NCI-H1694 (cell line): ENCODE data around the gene WDR70.
"Not testable (repeated sequence)": the region's sequence is repeated elsewhere in the genome, so short reads cannot be mapped to it uniquely, and the experiment has no call there.

Experiments
- DNase-seq: peaks from one replicate; lab custom pipeline; 2025; lab: John Stamatoyannopoulos, UW

Gene WDR70

GRCh38 chr5:37379100-37379628, at the start of gene WDR70:
TSS of gene WDR70 (plus strand) at chr5:37379318. CDS start at chr5:37379368, 50 bp downstream.
- DNase-seq = peak; percentile 88

GRCh38 chr5:37334754-37335153, 44.4 kb upstream of the WDR70 start:
- DNase-seq = not testable (repeated sequence)

GRCh38 chr5:37342741-37343140, 36.4 kb upstream of the WDR70 start:
- DNase-seq = not testable (repeated sequence)

- no peak for DNase-seq
These were observed 24.0 kb upstream of the WDR70 start for GRCh38 chr5:37355161-37355560.

GRCh38 chr5:37370550-37370863, 8.6 kb upstream of the WDR70 start:
- peak; percentile 42 for DNase-seq

- peak; percentile 99 for DNase-seq
These were observed 8.0 kb upstream of the WDR70 start, which contains the start of gene NUP155 for GRCh38 chr5:37370864-37371726. TSS of gene NUP155 (minus strand) at chr5:37371106. CDS start at chr5:37370977, 129 bp downstream.

GRCh38 chr5:37375091-37375490, 4.0 kb upstream of the WDR70 start:
- DNase-seq = no peak

- not testable (repeated sequence) for DNase-seq
These were observed 1.1 kb upstream of the WDR70 start for GRCh38 chr5:37378066-37378465.

GRCh38 chr5:37391591-37391990, 12.5 kb downstream of the WDR70 start:
- no peak for DNase-seq

GRCh38 chr5:37396352-37396751, 17.2 kb downstream of the WDR70 start:
- DNase-seq = no peak

- no peak for DNase-seq
These were observed 21.4 kb downstream of the WDR70 start for GRCh38 chr5:37400501-37400900.

- DNase-seq = no peak
These were observed 33.4 kb downstream of the WDR70 start for GRCh38 chr5:37412515-37412914.

GRCh38 chr5:37415456-37415855, 36.3 kb downstream of the WDR70 start:
- DNase-seq = not testable (repeated sequence)

GRCh38 chr5:37417347-37417746, 38.2 kb downstream of the WDR70 start:
- no peak for DNase-seq

GRCh38 chr5:37424441-37424840, 45.3 kb downstream of the WDR70 start:
- DNase-seq = no peak

GRCh38 chr5:37428044-37428443, 48.9 kb downstream of the WDR70 start:
- DNase-seq = no peak

GRCh38 chr5:37435261-37435660, 56.1 kb downstream of the WDR70 start:
- DNase-seq = no peak

GRCh38 chr5:37436146-37436934, 57.2 kb downstream of the WDR70 start:
- no peak for DNase-seq

- no peak for DNase-seq
These were observed 58.6 kb downstream of the WDR70 start for GRCh38 chr5:37437711-37438110.

GRCh38 chr5:37445783-37446182, 66.7 kb downstream of the WDR70 start:
- not testable (repeated sequence) for DNase-seq

GRCh38 chr5:37448941-37449340, 69.8 kb downstream of the WDR70 start:
- no peak for DNase-seq

GRCh38 chr5:37451991-37452390, 72.9 kb downstream of the WDR70 start:
- not testable (repeated sequence) for DNase-seq

- not testable (repeated sequence) for DNase-seq
These were observed 74.1 kb downstream of the WDR70 start for GRCh38 chr5:37453252-37453651.
